Tibial nerve (tissue), 4 donors: ENCODE results near the gene RALBP1. TPM values are rescaled to one million over a fixed set of nuclear protein-coding genes. Genes with fewer than 3 reads are reported as not detected.

Source experiments
- DNase-seq, 2 donors: peaks; one replicate each; pipeline ENCODE4 v3.0.0-alpha.2; 2019; ENCODE audit warnings: low spot score in 2 of 2
- H3K27ac ChIP-seq, 4 donors: fragments of 200-600 bp; sonication (generic) in 3 of 4; one replicate each; pipeline ENCODE4 v1.5.1; 2017 to 2019; ENCODE audit warnings: mild to moderate bottlenecking in 1 of 4
- H3K27me3 ChIP-seq, 2 donors: fragments of 200-600 bp; sonication (generic) in 1 of 2; one replicate each; pipeline versions ENCODE4 v1.5.1 to v1.6.0; 2017 to 2019
- H3K36me3 ChIP-seq, 3 donors: fragments of 200-600 bp; sonication (generic); one replicate each; pipeline ENCODE4 v1.5.1; 2018 to 2019
- H3K4me1 ChIP-seq, 4 donors: fragments of 200-600 bp; sonication (generic) in 3 of 4; one replicate each; pipeline ENCODE4 v1.5.1; 2017 to 2019
- H3K4me3 ChIP-seq, 4 donors: fragments of 200-600 bp; sonication (generic) in 3 of 4; one replicate each; pipeline ENCODE4 v1.5.1; 2017 to 2019; ENCODE audit warnings: mild to moderate bottlenecking in 1 of 4, moderate library complexity in 1 of 4
- H3K9me3 ChIP-seq, 4 donors: fragments of 200-600 bp; sonication (generic) in 3 of 4; one replicate each; pipeline ENCODE4 v1.5.1; 2017 to 2019
- EP300 ChIP-seq, 2 donors: sonication (generic); formaldehyde crosslinking; IDR thresholded peaks; one replicate each; pipeline ENCODE4 v1.6.1; 2017; ENCODE audit warnings: antibody characterized with exemption in 2 of 2, mild to moderate bottlenecking in 1 of 2
- POLR2A ChIP-seq, 2 donors: fragments of 450-650 bp; IDR thresholded peaks; one replicate each; pipeline ENCODE4 v1.6.1; 2017; ENCODE audit warnings: antibody characterized with exemption in 2 of 2, mild to moderate bottlenecking in 2 of 2, moderate library complexity in 2 of 2
- WGBS, 2 donors: methylation state at CpG; one replicate each; pipeline ENCODE4 v1.1.5; 2018; 5-methylcytosine and 5-hydroxymethylcytosine counted together
- total RNA-seq, 4 donors: library from RNA; depleted of rRNA; stranded (reverse); fragments of >200 nt; gene quantifications; one replicate each; pipeline ENCODE4 v1.1.0, GENCODE V29; 2016
- TF ChIP-seq, protein P1 (sequence below), 5 experiments: fragments of 200-600 bp in 3 of 5; fragments of 450-650 bp in 2 of 5; sonication (generic) in 3 of 5; IDR thresholded peaks; one replicate each; pipeline ENCODE4 v1.5.1; 2016 to 2019; ENCODE audit warnings: antibody characterized with exemption in 5 of 5, mild to moderate bottlenecking in 3 of 5, moderate library complexity in 2 of 5

RALBP1 gene
- total RNA-seq, 4 donors from 2014 or later: 93.3 to 118 (median 99.5) TPM

GRCh38 chr18:9563331-9563730 is 88.0 kb downstream of the RALBP1 start:
- no peaks in the 10 kb centered on the region for H3K27me3 ChIP-seq
- WGBS, 2 donors: 82 to 87% methylated on average over 4 of the region's 4 CpGs
- DNase-seq: no peak
- no peak overlapping the region for H3K4me3 ChIP-seq
- no peaks in the 10 kb centered on the region for H3K9me3 ChIP-seq
- peak in 1 of 2 donors; percentile 38 for TF ChIP-seq EP300 (IDR thresholded peaks at IDR 0.05)
- TF ChIP-seq, protein P1, sequence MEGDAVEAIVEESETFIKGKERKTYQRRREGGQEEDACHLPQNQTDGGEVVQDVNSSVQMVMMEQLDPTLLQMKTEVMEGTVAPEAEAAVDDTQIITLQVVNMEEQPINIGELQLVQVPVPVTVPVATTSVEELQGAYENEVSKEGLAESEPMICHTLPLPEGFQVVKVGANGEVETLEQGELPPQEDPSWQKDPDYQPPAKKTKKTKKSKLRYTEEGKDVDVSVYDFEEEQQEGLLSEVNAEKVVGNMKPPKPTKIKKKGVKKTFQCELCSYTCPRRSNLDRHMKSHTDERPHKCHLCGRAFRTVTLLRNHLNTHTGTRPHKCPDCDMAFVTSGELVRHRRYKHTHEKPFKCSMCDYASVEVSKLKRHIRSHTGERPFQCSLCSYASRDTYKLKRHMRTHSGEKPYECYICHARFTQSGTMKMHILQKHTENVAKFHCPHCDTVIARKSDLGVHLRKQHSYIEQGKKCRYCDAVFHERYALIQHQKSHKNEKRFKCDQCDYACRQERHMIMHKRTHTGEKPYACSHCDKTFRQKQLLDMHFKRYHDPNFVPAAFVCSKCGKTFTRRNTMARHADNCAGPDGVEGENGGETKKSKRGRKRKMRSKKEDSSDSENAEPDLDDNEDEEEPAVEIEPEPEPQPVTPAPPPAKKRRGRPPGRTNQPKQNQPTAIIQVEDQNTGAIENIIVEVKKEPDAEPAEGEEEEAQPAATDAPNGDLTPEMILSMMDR (IDR thresholded peaks at IDR 0.05): no peak
- no peak overlapping the region for H3K27ac ChIP-seq
- H3K36me3 ChIP-seq: peaks cover 0 to 70% (median 0%) of the 10 kb centered on the region in 3 donors
- peaks cover 0 to 53% (median 6%) of the 10 kb centered on the region in 4 donors for H3K4me1 ChIP-seq

GRCh38 chr18:9565407-9565806 is 90.1 kb downstream of the RALBP1 start:
- DNase-seq: no peak
- Histone ChIP-seq H3K27me3 (no peaks in the 10 kb centered on the region), H3K9me3 (no peaks in the 10 kb centered on the region), H3K4me3 (no peak overlapping the region), H3K36me3 (peaks cover 0 to 68% (median 0%) of the 10 kb centered on the region in 3 donors), H3K4me1 (peaks cover 0 to 53% (median 6%) of the 10 kb centered on the region in 4 donors), H3K27ac (no peak overlapping the region)
- WGBS, 2 donors: 61% methylated on average over 2 of the region's 2 CpGs
- TF ChIP-seq EP300 (IDR thresholded peaks at IDR 0.05): no peak
- TF ChIP-seq POLR2A (IDR thresholded peaks at IDR 0.05): no peak
- TF ChIP-seq, protein P1 (IDR thresholded peaks at IDR 0.05): no peak

GRCh38 chr18:9568186-9568585 is 92.9 kb downstream of the RALBP1 start:
- Histone ChIP-seq H3K36me3 (peaks cover 0 to 66% (median 5%) of the 10 kb centered on the region in 3 donors), H3K27ac (no peak overlapping the region), H3K27me3 (no peaks in the 10 kb centered on the region), H3K4me1 (peaks cover 0 to 29% (median 6%) of the 10 kb centered on the region in 4 donors), H3K4me3 (no peak overlapping the region), H3K9me3 (no peaks in the 10 kb centered on the region)
- TF ChIP-seq, protein P1 (IDR thresholded peaks at IDR 0.05): no peak
- TF ChIP-seq EP300 (IDR thresholded peaks at IDR 0.05) (no peak), POLR2A (IDR thresholded peaks at IDR 0.05) (no peak)
- no peak for DNase-seq

DNA sequence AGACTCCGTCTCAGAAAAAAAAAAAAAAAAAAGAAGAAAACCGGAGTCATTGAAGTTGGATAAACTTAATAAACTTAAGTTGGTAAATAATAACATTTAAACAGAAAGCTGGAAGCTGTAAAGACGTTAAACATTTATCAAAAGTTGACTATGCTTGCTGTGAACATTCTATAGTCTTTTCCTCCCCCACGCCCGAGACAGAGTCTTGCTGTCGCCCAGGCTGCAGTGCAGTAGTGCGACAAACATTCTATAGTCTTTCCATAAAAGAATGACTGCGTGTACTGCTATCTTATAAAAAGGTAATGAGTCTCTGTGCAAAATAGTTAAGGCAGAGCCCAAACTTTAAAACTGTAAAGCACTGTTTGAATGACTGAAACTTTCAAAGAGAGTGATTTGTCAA is 93.9 kb downstream of the RALBP1 start:
- H3K36me3 ChIP-seq: peaks cover 0 to 64% (median 5%) of the 10 kb centered on the region in 3 donors
- DNase-seq: no peak
- no peak overlapping the region for H3K4me3 ChIP-seq
- TF ChIP-seq, protein P1 (IDR thresholded peaks at IDR 0.05): no peak
- TF ChIP-seq EP300 (IDR thresholded peaks at IDR 0.05): no peak
- TF ChIP-seq POLR2A (IDR thresholded peaks at IDR 0.05): no peak
- no peaks in the 10 kb centered on the region for H3K9me3 ChIP-seq
- H3K27me3 ChIP-seq: no peaks in the 10 kb centered on the region
- H3K27ac ChIP-seq: no peak overlapping the region
- H3K4me1 ChIP-seq: peaks cover 0 to 19% (median 6%) of the 10 kb centered on the region in 4 donors
- 87 to 89% methylated on average over 8 of the region's 8 CpGs for WGBS, 2 donors

DNA sequence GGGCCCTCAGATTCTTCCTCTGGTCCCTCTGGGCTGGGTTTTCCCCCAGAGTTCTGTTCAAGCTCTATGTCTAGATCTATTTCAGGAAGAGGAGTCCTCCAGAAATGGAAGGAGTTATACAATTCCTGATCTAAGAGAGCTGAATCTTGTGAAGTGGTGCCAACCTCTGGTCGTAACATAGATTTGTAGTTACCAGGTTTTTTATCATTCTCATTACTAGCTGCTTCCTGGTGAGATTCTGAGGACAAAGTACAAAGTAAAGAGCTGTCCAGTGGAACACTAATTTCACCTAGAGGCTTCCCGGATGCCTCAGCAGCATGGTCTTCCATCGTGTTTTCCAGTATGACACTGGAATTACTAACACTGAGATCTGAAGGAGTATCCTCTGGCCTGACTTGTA is 94.9 kb downstream of the RALBP1 start:
- Histone ChIP-seq H3K27ac (no peak overlapping the region), H3K36me3 (peaks cover 0 to 64% (median 5%) of the 10 kb centered on the region in 3 donors), H3K27me3 (no peaks in the 10 kb centered on the region), H3K4me1 (peaks cover 0 to 10% (median 3%) of the 10 kb centered on the region in 4 donors), H3K9me3 (no peaks in the 10 kb centered on the region), H3K4me3 (no peak overlapping the region)
- DNase-seq: no peak
- TF ChIP-seq, protein P1 (IDR thresholded peaks at IDR 0.05): no peak
- TF ChIP-seq POLR2A (IDR thresholded peaks at IDR 0.05) (no peak), EP300 (IDR thresholded peaks at IDR 0.05) (no peak)
- 76 to 83% methylated on average over 3 of the region's 3 CpGs for WGBS, 2 donors
